K562 (cell line): ENCODE data around the gene NT5C. TPM values are rescaled to one million over a fixed set of nuclear protein-coding genes. Genes with fewer than 3 reads are reported as not detected.
A peak's percentile ranks its signal among the peaks of the same experiment; 100 is the strongest.

Experiments used
- BRF1 ChIP-seq: IDR thresholded peaks from 3 replicates; pipeline ENCODE4 v1.6.1; 2011; ENCODE audit warnings: borderline replicate concordance, mild to moderate bottlenecking; ENCODE audit not compliant: insufficient read length; ENCODE audit errors: extremely low read depth
- CBFB ChIP-seq: sonication (generic); formaldehyde crosslinking; IDR thresholded peaks from 2 replicates; pipeline ENCODE4 v1.4.0; 2020; ENCODE audit warnings: mild to moderate bottlenecking, missing genetic modification reagents
- EHMT2 ChIP-seq: fragments of 450-650 bp; IDR thresholded peaks from 2 replicates; pipeline ENCODE4 v1.6.1; 2018; ENCODE audit warnings: antibody characterized with exemption
- EP400 ChIP-seq: fragments of 450-650 bp; IDR thresholded peaks from 2 replicates; pipeline ENCODE4 v1.6.1; 2017; ENCODE audit warnings: antibody characterized with exemption, mild to moderate bottlenecking, moderate library complexity
- HDAC2 ChIP-seq: fragments of 450-650 bp; IDR thresholded peaks from 2 replicates; pipeline ENCODE4 v1.6.1; 2016; ENCODE audit warnings: mild to moderate bottlenecking
- MXI1 ChIP-seq: IDR thresholded peaks from 2 replicates; pipeline ENCODE4 v1.6.1; 2011; ENCODE audit warnings: low read depth, mild to moderate bottlenecking, improper control_type of control experiment, low read length
- MYBL2 ChIP-seq, 2 experiments: fragments of 450-650 bp in 1 of 2; sonication (generic) in 1 of 2; formaldehyde crosslinking in 1 of 2; IDR thresholded peaks; 2 replicates each; pipeline versions ENCODE4 v1.6.1 to v1.8.1; 2017 to 2022; ENCODE audit warnings: borderline replicate concordance in 1 of 2, inconsistent platforms in 1 of 2, low read depth in 1 of 2, mild to moderate bottlenecking in 1 of 2, missing genetic modification reagents in 1 of 2, moderate library complexity in 1 of 2
- PHF8 ChIP-seq: fragments of 200-600 bp; sonication (generic); IDR thresholded peaks from 2 replicates; pipeline ENCODE4 v1.6.1; 2012; ENCODE audit warnings: mixed run types, mild to moderate bottlenecking, inconsistent platforms, low read length, moderate library complexity, borderline replicate concordance
- RBM34 ChIP-seq: fragments of 200-400 bp; formaldehyde crosslinking; IDR thresholded peaks from 2 replicates; pipeline ENCODE4 v1.6.1; 2018; ENCODE audit warnings: low read length, borderline replicate concordance; ENCODE audit not compliant: insufficient read depth
- TAF9B ChIP-seq: fragments of 450-650 bp; IDR thresholded peaks from 2 replicates; pipeline ENCODE4 v1.6.1; 2018; ENCODE audit warnings: mild to moderate bottlenecking; ENCODE audit not compliant: partially characterized antibody
- TAL1 ChIP-seq: fragments of 450-650 bp; IDR thresholded peaks from 2 replicates; pipeline ENCODE4 v1.6.1; 2016; ENCODE audit warnings: mild to moderate bottlenecking
- ZC3H11A ChIP-seq: IDR thresholded peaks from 2 replicates; pipeline ENCODE4 v1.6.1; 2012; ENCODE audit warnings: low read depth, low read length, improper control_type of control experiment
- ZNF408 ChIP-seq: fragments of 250-450 bp; sonication (Bioruptor Pico); IDR thresholded peaks from 2 replicates; pipeline ENCODE4 v1.4.0; 2020; ENCODE audit warnings: low read depth, mild to moderate bottlenecking, moderate library complexity
- ZNF584 ChIP-seq: fragments of 200-800 bp; sonication (Bioruptor generic); IDR thresholded peaks from 2 replicates; pipeline ENCODE4 v1.6.1; 2016; ENCODE audit warnings: low read depth, mild to moderate bottlenecking, missing genetic modification characterization, missing compliant biosample characterization
- polyA plus RNA-seq, 8 experiments: library from polyadenylated mRNA; depleted of rRNA in 4 of 8; stranded (reverse) in 5 of 8; unstranded in 3 of 8; fragments of >200 nt; fragmentation: Nextera tagmentation in 2 of 8; fragmentation: Illumina TruSeq in 1 of 8; extraction: Ambion mirVana in 2 of 8; extraction: Trizol in 1 of 8; gene quantifications; 2 replicates each; pipeline versions ENCODE4 v1.2.1 to v1.2.3, GENCODE V29; 2011 to 2014; ENCODE audit warnings: inconsistent platforms in 1 of 8, missing spikeins in 1 of 8
- total RNA-seq, 7 experiments: library from RNA; depleted of rRNA in 6 of 7; stranded (reverse); fragments of >200 nt in 6 of 7; fragmentation: Illumina TruSeq in 2 of 7; extraction: Trizol in 2 of 7; gene quantifications; 2 replicates each; pipeline versions ENCODE4 v1.2.1 to v1.2.3, GENCODE V29; 2011 to 2021; ENCODE audit warnings: low replicate concordance in 1 of 7
- TF ChIP-seq, protein P1 (sequence below): fragments of 450-650 bp; formaldehyde crosslinking; IDR thresholded peaks from 2 replicates; pipeline ENCODE4 v1.4.0; 2020; ENCODE audit warnings: mild to moderate bottlenecking, moderate library complexity
- TF ChIP-seq, protein P2 (sequence below): sonication (generic); formaldehyde crosslinking; IDR thresholded peaks from 2 replicates; pipeline ENCODE4 v1.9.0; 2022; ENCODE audit warnings: mild to moderate bottlenecking, missing genetic modification reagents
- TF ChIP-seq, protein P3 (sequence below), 2 experiments: fragments of 450-650 bp; formaldehyde crosslinking in 1 of 2; IDR thresholded peaks; 2 replicates each; pipeline versions ENCODE4 v1.4.0 to v1.6.1; 2014 to 2020; ENCODE audit warnings: mild to moderate bottlenecking in 2 of 2, borderline replicate concordance in 1 of 2, low read depth in 1 of 2

NT5C gene
- total and polyA plus RNA-seq, 9 of the 15 experiments (the other 6 are each of a cell fraction or from before 2014, with no cell fraction given) = 2.9 to 205 (median 45.0) TPM

DNA sequence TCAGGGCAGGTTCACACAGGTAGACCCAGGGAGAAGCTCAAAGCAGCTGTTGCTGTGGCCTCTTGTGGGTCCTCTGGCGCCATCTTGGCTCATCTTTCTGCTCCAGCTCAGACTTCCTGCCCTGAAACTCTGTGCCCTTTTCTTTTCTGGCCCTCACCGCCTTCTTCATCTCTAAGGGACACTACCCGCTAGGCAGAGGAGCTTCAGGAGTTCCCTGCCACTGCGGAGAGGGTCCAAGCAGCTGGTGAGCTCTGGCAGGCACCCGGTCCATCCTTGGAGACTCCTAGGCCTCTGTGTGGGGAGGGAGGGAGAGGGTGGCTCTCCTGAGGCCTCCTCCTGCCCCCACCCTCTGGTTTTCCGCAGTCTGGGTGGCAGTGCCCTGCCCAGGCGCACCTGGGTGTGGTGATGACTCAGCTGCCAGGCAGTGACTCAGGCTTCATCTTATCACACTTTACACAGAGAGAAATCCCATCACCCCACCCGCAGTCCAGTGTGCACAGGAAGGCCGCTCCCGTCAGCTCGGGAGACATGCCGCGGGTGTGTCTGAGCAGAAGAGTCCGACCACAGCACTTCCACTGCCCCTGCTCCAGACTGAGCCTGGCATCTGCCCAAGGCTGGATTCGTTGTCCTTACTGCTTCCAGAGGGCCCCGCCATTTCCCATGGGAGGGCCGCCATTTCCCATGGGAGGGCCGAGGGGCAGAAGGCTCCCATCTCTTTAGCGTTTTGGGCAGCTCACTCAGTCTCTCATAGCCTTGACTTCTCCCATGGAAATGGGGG, 7.3 kb downstream of the NT5C start (continued):
- no peak for TF ChIP-seq MYBL2 (IDR thresholded peaks at IDR 0.05; ENCODE audit: low read depth)
- no peak for TF ChIP-seq MYBL2 (CRISPR knock-in tag; IDR thresholded peaks at IDR 0.05; ENCODE audit: borderline replicate concordance)
- TF ChIP-seq, protein P1, sequence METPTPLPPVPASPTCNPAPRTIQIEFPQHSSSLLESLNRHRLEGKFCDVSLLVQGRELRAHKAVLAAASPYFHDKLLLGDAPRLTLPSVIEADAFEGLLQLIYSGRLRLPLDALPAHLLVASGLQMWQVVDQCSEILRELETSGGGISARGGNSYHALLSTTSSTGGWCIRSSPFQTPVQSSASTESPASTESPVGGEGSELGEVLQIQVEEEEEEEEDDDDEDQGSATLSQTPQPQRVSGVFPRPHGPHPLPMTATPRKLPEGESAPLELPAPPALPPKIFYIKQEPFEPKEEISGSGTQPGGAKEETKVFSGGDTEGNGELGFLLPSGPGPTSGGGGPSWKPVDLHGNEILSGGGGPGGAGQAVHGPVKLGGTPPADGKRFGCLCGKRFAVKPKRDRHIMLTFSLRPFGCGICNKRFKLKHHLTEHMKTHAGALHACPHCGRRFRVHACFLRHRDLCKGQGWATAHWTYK (CRISPR knock-in tag) = peak; percentile 83; the same call in 1 of the 2 replicates
- TF ChIP-seq ZC3H11A = no peak
- TF ChIP-seq, protein P2, sequence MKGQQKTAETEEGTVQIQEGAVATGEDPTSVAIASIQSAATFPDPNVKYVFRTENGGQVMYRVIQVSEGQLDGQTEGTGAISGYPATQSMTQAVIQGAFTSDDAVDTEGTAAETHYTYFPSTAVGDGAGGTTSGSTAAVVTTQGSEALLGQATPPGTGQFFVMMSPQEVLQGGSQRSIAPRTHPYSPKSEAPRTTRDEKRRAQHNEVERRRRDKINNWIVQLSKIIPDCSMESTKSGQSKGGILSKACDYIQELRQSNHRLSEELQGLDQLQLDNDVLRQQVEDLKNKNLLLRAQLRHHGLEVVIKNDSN (CRISPR knock-in tag) = no peak
- peak; percentile 22; the same call in 1 of the 2 replicates for TF ChIP-seq EHMT2
- TF ChIP-seq PHF8 = peak; percentile 47; the same call in 1 of the 2 replicates
- TF ChIP-seq TAF9B = peak; percentile 65
- peak; percentile 59 for TF ChIP-seq EP400
- no peak for TF ChIP-seq ZNF408 (CRISPR knock-in tag)
- TF ChIP-seq BRF1 = no peak
- peak; percentile 77 for TF ChIP-seq ZNF584 (CRISPR knock-in tag)
- no peak for TF ChIP-seq MXI1
- TF ChIP-seq TAL1 = peak; percentile 70
- peak; percentile 90 for TF ChIP-seq CBFB (CRISPR knock-in tag)
- no peak; the same call in none of the 2 replicates for TF ChIP-seq HDAC2
- no peak for TF ChIP-seq RBM34
- TF ChIP-seq, protein P3, sequence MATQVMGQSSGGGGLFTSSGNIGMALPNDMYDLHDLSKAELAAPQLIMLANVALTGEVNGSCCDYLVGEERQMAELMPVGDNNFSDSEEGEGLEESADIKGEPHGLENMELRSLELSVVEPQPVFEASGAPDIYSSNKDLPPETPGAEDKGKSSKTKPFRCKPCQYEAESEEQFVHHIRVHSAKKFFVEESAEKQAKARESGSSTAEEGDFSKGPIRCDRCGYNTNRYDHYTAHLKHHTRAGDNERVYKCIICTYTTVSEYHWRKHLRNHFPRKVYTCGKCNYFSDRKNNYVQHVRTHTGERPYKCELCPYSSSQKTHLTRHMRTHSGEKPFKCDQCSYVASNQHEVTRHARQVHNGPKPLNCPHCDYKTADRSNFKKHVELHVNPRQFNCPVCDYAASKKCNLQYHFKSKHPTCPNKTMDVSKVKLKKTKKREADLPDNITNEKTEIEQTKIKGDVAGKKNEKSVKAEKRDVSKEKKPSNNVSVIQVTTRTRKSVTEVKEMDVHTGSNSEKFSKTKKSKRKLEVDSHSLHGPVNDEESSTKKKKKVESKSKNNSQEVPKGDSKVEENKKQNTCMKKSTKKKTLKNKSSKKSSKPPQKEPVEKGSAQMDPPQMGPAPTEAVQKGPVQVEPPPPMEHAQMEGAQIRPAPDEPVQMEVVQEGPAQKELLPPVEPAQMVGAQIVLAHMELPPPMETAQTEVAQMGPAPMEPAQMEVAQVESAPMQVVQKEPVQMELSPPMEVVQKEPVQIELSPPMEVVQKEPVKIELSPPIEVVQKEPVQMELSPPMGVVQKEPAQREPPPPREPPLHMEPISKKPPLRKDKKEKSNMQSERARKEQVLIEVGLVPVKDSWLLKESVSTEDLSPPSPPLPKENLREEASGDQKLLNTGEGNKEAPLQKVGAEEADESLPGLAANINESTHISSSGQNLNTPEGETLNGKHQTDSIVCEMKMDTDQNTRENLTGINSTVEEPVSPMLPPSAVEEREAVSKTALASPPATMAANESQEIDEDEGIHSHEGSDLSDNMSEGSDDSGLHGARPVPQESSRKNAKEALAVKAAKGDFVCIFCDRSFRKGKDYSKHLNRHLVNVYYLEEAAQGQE (IDR thresholded peaks at IDR 0.05; ENCODE audit: borderline replicate concordance) = peak; percentile 56
- TF ChIP-seq, protein P3 (CRISPR knock-in tag; IDR thresholded peaks at IDR 0.05; ENCODE audit: low read depth) = 0 out of 2 replicates have a peak, but pooled peaks have one; percentile 34
